ENCODE measurements around the gene PI4KA. TPM values are rescaled to one million over a fixed set of nuclear protein-coding genes. Genes with fewer than 3 reads are reported as not detected.

The PI4KA gene
- total RNA-seq, 4 donors from 2014 or later = 62.1 to 97.2 (median 86.9) TPM

GRCh38 chr22:20853236-20853660 is 5.4 kb downstream of the PI4KA start:
- no peak for DNase-seq (ENCODE audit: low spot score)
- TF ChIP-seq CTCF (IDR thresholded peaks at IDR 0.05) = no peak
- no peak for ATAC-seq (ENCODE audit: low FRiP score)

GRCh38 chr22:20852503-20852902 is 6.1 kb downstream of the PI4KA start:
- no peak for ATAC-seq (ENCODE audit: low FRiP score)
- no peak for TF ChIP-seq CTCF (IDR thresholded peaks at IDR 0.05)
- no peak for DNase-seq (ENCODE audit: low spot score)

- ATAC-seq (ENCODE audit: low FRiP score) (no peak), DNase-seq (ENCODE audit: low spot score) (no peak)
- TF ChIP-seq CTCF (IDR thresholded peaks at IDR 0.05) = no peak
Observed at GRCh38 chr22:20852076-20852475, 6.5 kb downstream of the PI4KA start.

- ATAC-seq (ENCODE audit: low FRiP score) (no peak), DNase-seq (ENCODE audit: low spot score) (no peak)
- TF ChIP-seq CTCF (IDR thresholded peaks at IDR 0.05) = no peak
Observed at GRCh38 chr22:20847318-20847822, 11.2 kb downstream of the PI4KA start.

GRCh38 chr22:20844055-20845037 is 14.3 kb downstream of the PI4KA start:
- no peak for ATAC-seq (ENCODE audit: low FRiP score)
- DNase-seq (ENCODE audit: low spot score) = no peak
- TF ChIP-seq CTCF (IDR thresholded peaks at IDR 0.05) = no peak

GRCh38 chr22:20843501-20843900 is 15.1 kb downstream of the PI4KA start:
- DNase-seq (ENCODE audit: low spot score) (no peak), ATAC-seq (ENCODE audit: low FRiP score) (no peak)
- no peak for TF ChIP-seq CTCF (IDR thresholded peaks at IDR 0.05)

Data from omental fat pad (tissue), 4 donors.